ENCODE measurements around the gene SLC16A7. TPM values are rescaled to one million over a fixed set of nuclear protein-coding genes. Genes with fewer than 3 reads are reported as not detected.

The SLC16A7 gene
- total and polyA plus RNA-seq, 4 donors, result 3.4 to 22.9 (median 11.4) TPM

- no peak for DNase-seq
- Histone ChIP-seq H3K36me3 (ENCODE audit: control insufficient read depth in 4 of 4, insufficient read depth in 4 of 4, low read length in 4 of 4) (no peaks in the 10 kb centered on the region), H3K4me1 (ENCODE audit: control insufficient read depth in 5 of 5, insufficient read depth in 5 of 5, low read length in 5 of 5) (peaks cover 0 to 14% (median 2%) of the 10 kb centered on the region in 5 donors), H3K9me3 (ENCODE audit: control insufficient read depth in 4 of 4, insufficient read depth in 3 of 4, low read length in 3 of 4) (no peaks in the 10 kb centered on the region), H3K27me3 (ENCODE audit: control insufficient read depth in 3 of 3, insufficient read depth in 3 of 3, low read length in 2 of 3) (no peaks in the 10 kb centered on the region), H3K9ac (ENCODE audit: insufficient read depth in 1 of 2, low read length in 2 of 2) (no peak overlapping the region), H3K4me3 (no peak overlapping the region), H3K27ac (ENCODE audit: low read depth in 1 of 2, low read length in 1 of 2) (no peak overlapping the region)
- 98 to 100% methylated on average over 1 of the region's 1 CpG for WGBS, 2 donors
- no peak for ATAC-seq (ENCODE audit: insufficient read depth, low FRiP score)
- no peak for TF ChIP-seq CTCF (IDR thresholded peaks at IDR 0.05; ENCODE audit: control extremely low read depth, extremely low read depth)
Measured at GRCh38 chr12:59593761-59594160, 2.1 kb upstream of the SLC16A7 start.

GRCh38 chr12:59594943-59595500, 807 bp upstream of the SLC16A7 start:
- Histone ChIP-seq H3K4me1 (ENCODE audit: control insufficient read depth in 5 of 5, insufficient read depth in 5 of 5, low read length in 5 of 5) (peaks cover 0 to 14% (median 3%) of the 10 kb centered on the region in 5 donors), H3K9me3 (ENCODE audit: control insufficient read depth in 4 of 4, insufficient read depth in 3 of 4, low read length in 3 of 4) (no peaks in the 10 kb centered on the region), H3K36me3 (ENCODE audit: control insufficient read depth in 4 of 4, insufficient read depth in 4 of 4, low read length in 4 of 4) (peaks cover 0 to 3% (median 0%) of the 10 kb centered on the region in 4 donors), H3K4me3 (no peak overlapping the region), H3K9ac (ENCODE audit: insufficient read depth in 1 of 2, low read length in 2 of 2) (peak overlapping the region in 1 of 2 donors; percentile 99), H3K27ac (ENCODE audit: low read depth in 1 of 2, low read length in 1 of 2) (peak overlapping the region in 1 of 2 donors; percentile 83), H3K27me3 (ENCODE audit: control insufficient read depth in 3 of 3, insufficient read depth in 3 of 3, low read length in 2 of 3) (no peaks in the 10 kb centered on the region)
- ATAC-seq (ENCODE audit: insufficient read depth, low FRiP score), result no peak
- TF ChIP-seq CTCF (IDR thresholded peaks at IDR 0.05; ENCODE audit: control extremely low read depth, extremely low read depth), result no peak
- 55 to 61% methylated on average over 4 of the region's 4 CpGs for WGBS, 2 donors
- DNase-seq, result peak in 1 of 3 donors; percentile 7

GRCh38 chr12:59595565-59595882, 305 bp upstream of the SLC16A7 start:
- WGBS, 2 donors, result 0 to 1% methylated on average over 5 of the region's 5 CpGs
- Histone ChIP-seq H3K36me3 (ENCODE audit: control insufficient read depth in 4 of 4, insufficient read depth in 4 of 4, low read length in 4 of 4) (peaks cover 0 to 3% (median 0%) of the 10 kb centered on the region in 4 donors), H3K27ac (ENCODE audit: low read depth in 1 of 2, low read length in 1 of 2) (peak overlapping the region; percentile 83 to 84), H3K9ac (ENCODE audit: insufficient read depth in 1 of 2, low read length in 2 of 2) (peak overlapping the region in 1 of 2 donors; percentile 99), H3K9me3 (ENCODE audit: control insufficient read depth in 4 of 4, insufficient read depth in 3 of 4, low read length in 3 of 4) (no peaks in the 10 kb centered on the region), H3K27me3 (ENCODE audit: control insufficient read depth in 3 of 3, insufficient read depth in 3 of 3, low read length in 2 of 3) (no peaks in the 10 kb centered on the region), H3K4me3 (peak overlapping the region; percentile 75), H3K4me1 (ENCODE audit: control insufficient read depth in 5 of 5, insufficient read depth in 5 of 5, low read length in 5 of 5) (peaks cover 0 to 14% (median 3%) of the 10 kb centered on the region in 5 donors)
- no peak for ATAC-seq (ENCODE audit: insufficient read depth, low FRiP score)
- DNase-seq, result no peak
- no peak for TF ChIP-seq CTCF (IDR thresholded peaks at IDR 0.05; ENCODE audit: control extremely low read depth, extremely low read depth)

DNA sequence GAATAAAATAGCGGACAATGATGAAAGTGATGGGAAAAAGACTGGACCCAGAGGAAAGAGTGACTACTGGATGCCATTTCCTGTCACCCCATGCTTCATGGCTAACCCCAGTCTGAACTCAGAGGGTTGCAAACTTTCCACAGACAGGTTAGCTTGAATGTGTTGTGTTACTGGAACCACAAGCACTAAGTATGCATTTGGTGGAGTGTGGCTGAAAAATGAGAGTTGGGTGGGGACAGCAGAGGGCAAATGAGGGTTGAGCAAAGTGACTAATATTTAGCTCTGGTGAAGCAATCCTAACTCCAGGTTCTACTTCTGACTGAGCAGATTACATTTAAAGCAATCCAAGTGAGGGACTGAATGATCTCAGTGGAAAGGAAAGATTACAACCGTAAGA, 1.6 kb downstream of the SLC16A7 start:
- ATAC-seq (ENCODE audit: insufficient read depth, low FRiP score) (peak; percentile 67), DNase-seq (peak; percentile 59 to 83 (median 76))
- peaks cover 0 to 14% (median 3%) of the 10 kb centered on the region in 5 donors for H3K4me1 ChIP-seq (ENCODE audit: control insufficient read depth in 5 of 5, insufficient read depth in 5 of 5, low read length in 5 of 5)
- H3K4me3 ChIP-seq, result no peak overlapping the region
- no peaks in the 10 kb centered on the region for H3K27me3 ChIP-seq (ENCODE audit: control insufficient read depth in 3 of 3, insufficient read depth in 3 of 3, low read length in 2 of 3)
- 15 to 18% methylated on average over 2 of the region's 2 CpGs for WGBS, 2 donors
- H3K9me3 ChIP-seq (ENCODE audit: control insufficient read depth in 4 of 4, insufficient read depth in 3 of 4, low read length in 3 of 4), result no peaks in the 10 kb centered on the region
- peak overlapping the region; percentile 78 to 96 for H3K27ac ChIP-seq (ENCODE audit: low read depth in 1 of 2, low read length in 1 of 2)
- peaks cover 0 to 3% (median 0%) of the 10 kb centered on the region in 4 donors for H3K36me3 ChIP-seq (ENCODE audit: control insufficient read depth in 4 of 4, insufficient read depth in 4 of 4, low read length in 4 of 4)
- H3K9ac ChIP-seq (ENCODE audit: insufficient read depth in 1 of 2, low read length in 2 of 2), result peak overlapping the region in 1 of 2 donors; percentile 0
- no peak for TF ChIP-seq CTCF (IDR thresholded peaks at IDR 0.05; ENCODE audit: control extremely low read depth, extremely low read depth)
